K562 (cell line): ENCODE data around the gene PDRG1. TPM values are rescaled to one million over a fixed set of nuclear protein-coding genes. Genes with fewer than 3 reads are reported as not detected.
A peak's percentile ranks its signal among the peaks of the same experiment; 100 is the strongest.

Experiments
- ARNT ChIP-seq, 2 experiments: fragments of 450-650 bp; IDR thresholded peaks; 2 replicates each; pipeline ENCODE4 v1.6.1; 2016; ENCODE audit warnings: mild to moderate bottlenecking in 1 of 2
- CCNT2 ChIP-seq: IDR thresholded peaks from 2 replicates; pipeline ENCODE4 v1.6.1; 2011; ENCODE audit warnings: borderline replicate concordance, low read depth, mild to moderate bottlenecking, moderate library complexity, mixed read lengths, low read length; ENCODE audit not compliant: insufficient read length; ENCODE audit errors: extremely low read depth
- CREB5 ChIP-seq: fragments of 250-450 bp; sonication (Bioruptor Pico); IDR thresholded peaks from 2 replicates; pipeline ENCODE4 v1.5.0; 2020; ENCODE audit warnings: mild to moderate bottlenecking
- CTBP1 ChIP-seq: fragments of 450-650 bp; IDR thresholded peaks from 2 replicates; pipeline ENCODE4 v1.6.1; 2016; ENCODE audit warnings: borderline replicate concordance
- CTCFL ChIP-seq: IDR thresholded peaks from 2 replicates; pipeline ENCODE4 v1.6.1; 2011; ENCODE audit warnings: borderline replicate concordance, low read depth, mild to moderate bottlenecking, moderate library complexity, low read length; ENCODE audit not compliant: insufficient read depth, poor library complexity, severe bottlenecking
- E2F4 ChIP-seq: sonication (generic); formaldehyde crosslinking; IDR thresholded peaks from 2 replicates; pipeline ENCODE4 v1.8.0; 2022; ENCODE audit warnings: mild to moderate bottlenecking, low read depth, missing genetic modification reagents
- FOXA3 ChIP-seq, 2 experiments: fragments of 450-650 bp in 1 of 2; sonication (generic) in 1 of 2; formaldehyde crosslinking; IDR thresholded peaks in 1 of 2; conservative IDR thresholded peaks in 1 of 2; 2 replicates each; pipeline versions ENCODE4 v1.4.0 to v1.8.0; 2020 to 2022; ENCODE audit warnings: mild to moderate bottlenecking in 2 of 2, missing genetic modification reagents in 1 of 2
- GTF2B ChIP-seq: IDR thresholded peaks from 2 replicates; pipeline ENCODE4 v1.6.1; 2011; ENCODE audit not compliant: insufficient read length; ENCODE audit errors: extremely low read depth
- HDAC6 ChIP-seq: IDR thresholded peaks from 2 replicates; pipeline ENCODE4 v1.6.1; 2012; ENCODE audit warnings: low read depth, mild to moderate bottlenecking, control low read depth, inconsistent platforms, low read length, moderate library complexity
- HOMEZ ChIP-seq: fragments of 250-450 bp; sonication (Bioruptor Pico); IDR thresholded peaks from 2 replicates; pipeline ENCODE4 v1.4.0; 2020; ENCODE audit warnings: mild to moderate bottlenecking, moderate library complexity
- MAZ ChIP-seq, 2 experiments: fragments of 450-650 bp in 1 of 2; sonication (generic) in 1 of 2; formaldehyde crosslinking; IDR thresholded peaks in 1 of 2; conservative IDR thresholded peaks in 1 of 2; 2 replicates each; pipeline versions ENCODE4 v1.4.0 to v1.5.0; 2020; ENCODE audit warnings: mild to moderate bottlenecking in 1 of 2, missing genetic modification reagents in 1 of 2
- NONO ChIP-seq, 2 experiments: fragments of 200-400 bp in 1 of 2; fragments of 450-650 bp in 1 of 2; formaldehyde crosslinking in 1 of 2; IDR thresholded peaks; 2 replicates each; pipeline ENCODE4 v1.6.1; 2017; ENCODE audit warnings: low read depth in 2 of 2, mild to moderate bottlenecking in 2 of 2, moderate library complexity in 2 of 2, low read length in 1 of 2
- PML ChIP-seq: IDR thresholded peaks from 2 replicates; pipeline ENCODE4 v1.6.1; 2012; ENCODE audit warnings: low read length, inconsistent platforms
- RNF2 ChIP-seq: sonication (generic); IDR thresholded peaks from 2 replicates; pipeline ENCODE4 v1.6.1; 2016
- TAF9B ChIP-seq: fragments of 450-650 bp; IDR thresholded peaks from 2 replicates; pipeline ENCODE4 v1.6.1; 2018; ENCODE audit warnings: mild to moderate bottlenecking; ENCODE audit not compliant: partially characterized antibody
- TFAM ChIP-seq: fragments of 250-450 bp; sonication (Bioruptor Pico); conservative IDR thresholded peaks from 2 replicates; pipeline ENCODE4 v1.5.0; 2021; ENCODE audit warnings: mild to moderate bottlenecking, moderate library complexity
- XRCC4 ChIP-seq: IDR thresholded peaks from one replicate; pipeline ENCODE4 v1.6.1; 2011; ENCODE audit not compliant: insufficient read depth, insufficient read length; ENCODE audit errors: extremely low read depth
- ZC3H4 ChIP-seq: sonication (generic); formaldehyde crosslinking; IDR thresholded peaks from 2 replicates; pipeline ENCODE4 v1.9.0; 2021; ENCODE audit warnings: missing genetic modification reagents, borderline replicate concordance
- ZNF586 ChIP-seq: fragments of 450-650 bp; formaldehyde crosslinking; conservative IDR thresholded peaks from 2 replicates; pipeline ENCODE4 v1.4.0; 2020; ENCODE audit warnings: mild to moderate bottlenecking, moderate library complexity
- polyA plus RNA-seq, 8 experiments: library from polyadenylated mRNA; depleted of rRNA in 4 of 8; stranded (reverse) in 5 of 8; unstranded in 3 of 8; fragments of >200 nt; fragmentation: Nextera tagmentation in 2 of 8; fragmentation: Illumina TruSeq in 1 of 8; extraction: Ambion mirVana in 2 of 8; extraction: Trizol in 1 of 8; gene quantifications; 2 replicates each; pipeline versions ENCODE4 v1.2.1 to v1.2.3, GENCODE V29; 2011 to 2014; ENCODE audit warnings: inconsistent platforms in 1 of 8, missing spikeins in 1 of 8
- total RNA-seq, 7 experiments: library from RNA; depleted of rRNA in 6 of 7; stranded (reverse); fragments of >200 nt in 6 of 7; fragmentation: Illumina TruSeq in 2 of 7; extraction: Trizol in 2 of 7; gene quantifications; 2 replicates each; pipeline versions ENCODE4 v1.2.1 to v1.2.3, GENCODE V29; 2011 to 2021; ENCODE audit warnings: low replicate concordance in 1 of 7

Gene PDRG1
- total and polyA plus RNA-seq, 9 of the 15 experiments (the other 6 are each of a cell fraction or from before 2014, with no cell fraction given), result 12.6 to 58.6 (median 26.1) TPM

GRCh38 chr20:31951530-31952453 is at the start of gene PDRG1 (continued):
- no peak for TF ChIP-seq CREB5 (CRISPR knock-in tag)
- TF ChIP-seq MAZ (CRISPR knock-in tag; conservative IDR thresholded peaks at IDR 0.05 in 1 of 2, IDR thresholded peaks at IDR 0.05 in 1 of 2), result peak; percentile 71 to 76; a peak in 3 of 4 replicates
- no peak for TF ChIP-seq E2F4 (CRISPR knock-in tag)
- no peak for TF ChIP-seq ARNT (IDR thresholded peaks at IDR 0.05)
- no peak for TF ChIP-seq NONO (IDR thresholded peaks at IDR 0.05; ENCODE audit: low read depth in 2 of 2, low read length in 1 of 2)
- TF ChIP-seq HDAC6, result no peak
- peak; percentile 59 for TF ChIP-seq CTBP1
- no peak for TF ChIP-seq GTF2B
- TF ChIP-seq ZC3H4 (CRISPR knock-in tag), result no peak
- no peak for TF ChIP-seq TAF9B
- peak; percentile 87 for TF ChIP-seq CTCFL
- peak; percentile 74 for TF ChIP-seq CCNT2
- TF ChIP-seq FOXA3 (CRISPR knock-in tag; conservative IDR thresholded peaks at IDR 0.05 in 1 of 2, IDR thresholded peaks at IDR 0.05 in 1 of 2), result 0 out of 4 replicates have a peak, but pooled peaks of 1 of the 2 experiments have one; percentile 27
- 0 out of 2 replicates have a peak, but pooled peaks have one; percentile 40 for TF ChIP-seq PML
- 0 out of 2 replicates have a peak, but pooled peaks have one; percentile 30 for TF ChIP-seq RNF2
- no peak for TF ChIP-seq TFAM (CRISPR knock-in tag)
- no peak for TF ChIP-seq ZNF586 (CRISPR knock-in tag)
- no peak for TF ChIP-seq HOMEZ
- TF ChIP-seq XRCC4, result no peak
